Smooth muscle cell (in vitro differentiated cells): ENCODE data around the gene KLHL26. TPM values are rescaled to one million over a fixed set of nuclear protein-coding genes. Genes with fewer than 3 reads are reported as not detected.

ENCODE experiments used
- DNase-seq: peaks from one replicate; lab custom pipeline; 2025; ENCODE audit not compliant: unreplicated experiment; lab: John Stamatoyannopoulos, UW
- H2AFZ ChIP-seq: fragments of 200-600 bp; sonication (generic); 2 replicates; pipeline ENCODE4 v1.6.0; 2016; ENCODE audit warnings: antibody characterized with exemption, low read depth, mild to moderate bottlenecking
- H3F3A ChIP-seq: fragments of 200-600 bp; sonication (generic); 2 replicates; pipeline ENCODE4 v1.6.0; 2017; ENCODE audit warnings: antibody characterized with exemption, low read depth
- H3K27ac ChIP-seq: fragments of 200-600 bp; sonication (generic); 2 replicates; pipeline ENCODE4 v1.5.1; 2016; ENCODE audit warnings: low read depth, mild to moderate bottlenecking
- H3K27me3 ChIP-seq: fragments of 200-600 bp; sonication (generic); 2 replicates; pipeline ENCODE4 v1.6.1; 2016; ENCODE audit warnings: low read depth, mild to moderate bottlenecking
- H3K36me3 ChIP-seq: fragments of 200-600 bp; sonication (generic); 2 replicates; pipeline ENCODE4 v1.5.1; 2016; ENCODE audit warnings: low read depth
- H3K4me1 ChIP-seq: fragments of 200-600 bp; sonication (generic); 2 replicates; pipeline ENCODE4 v1.5.1; 2016; ENCODE audit warnings: low read depth
- H3K4me2 ChIP-seq: fragments of 200-600 bp; sonication (generic); 2 replicates; pipeline ENCODE4 v1.6.0; 2016; ENCODE audit warnings: mild to moderate bottlenecking
- H3K4me3 ChIP-seq: fragments of 200-600 bp; sonication (generic); 2 replicates; pipeline ENCODE4 v1.5.1; 2016; ENCODE audit warnings: mild to moderate bottlenecking
- H3K79me2 ChIP-seq: fragments of 200-600 bp; sonication (generic); 2 replicates; pipeline ENCODE4 v1.6.0; 2016; ENCODE audit warnings: low read depth, mild to moderate bottlenecking
- H3K9ac ChIP-seq: fragments of 200-600 bp; sonication (generic); 2 replicates; pipeline ENCODE4 v1.6.0; 2016; ENCODE audit warnings: low read depth
- H3K9me3 ChIP-seq: fragments of 200-600 bp; sonication (generic); replicated peaks from 2 replicates; pipeline ENCODE4 v1.5.1; 2016; ENCODE audit warnings: low read depth
- H4K20me1 ChIP-seq: fragments of 200-600 bp; sonication (generic); 2 replicates; pipeline ENCODE4 v1.6.0; 2016; ENCODE audit warnings: low read depth
- WGBS: methylation state at CpG from one replicate; pipeline ENCODE4 v1.1.7; 2016; ENCODE audit warnings: low lambda C conversion rate; 5-methylcytosine and 5-hydroxymethylcytosine counted together
- polyA plus RNA-seq: library from polyadenylated mRNA; unstranded; fragments of >200 nt; fragmentation: Nextera tagmentation; extraction: Ambion mirVana; gene quantifications from 2 replicates; pipeline ENCODE4 v1.2.1, GENCODE V29; 2016
- total RNA-seq: library from RNA; depleted of rRNA; stranded (reverse); fragments of >200 nt; gene quantifications from 2 replicates; pipeline ENCODE4 v1.2.3, GENCODE V29; 2014
- TF ChIP-seq, protein P1 (sequence below): fragments of 200-600 bp; sonication (generic); IDR thresholded peaks from 2 replicates; pipeline ENCODE4 v1.5.1; 2017; ENCODE audit warnings: borderline replicate concordance, mild to moderate bottlenecking, antibody characterized with exemption; ENCODE audit not compliant: insufficient read depth, poor library complexity, severe bottlenecking

The KLHL26 gene
- total and polyA plus RNA-seq, 2 experiments from 2014 or later, result 3.9 to 7.6 TPM

DNA sequence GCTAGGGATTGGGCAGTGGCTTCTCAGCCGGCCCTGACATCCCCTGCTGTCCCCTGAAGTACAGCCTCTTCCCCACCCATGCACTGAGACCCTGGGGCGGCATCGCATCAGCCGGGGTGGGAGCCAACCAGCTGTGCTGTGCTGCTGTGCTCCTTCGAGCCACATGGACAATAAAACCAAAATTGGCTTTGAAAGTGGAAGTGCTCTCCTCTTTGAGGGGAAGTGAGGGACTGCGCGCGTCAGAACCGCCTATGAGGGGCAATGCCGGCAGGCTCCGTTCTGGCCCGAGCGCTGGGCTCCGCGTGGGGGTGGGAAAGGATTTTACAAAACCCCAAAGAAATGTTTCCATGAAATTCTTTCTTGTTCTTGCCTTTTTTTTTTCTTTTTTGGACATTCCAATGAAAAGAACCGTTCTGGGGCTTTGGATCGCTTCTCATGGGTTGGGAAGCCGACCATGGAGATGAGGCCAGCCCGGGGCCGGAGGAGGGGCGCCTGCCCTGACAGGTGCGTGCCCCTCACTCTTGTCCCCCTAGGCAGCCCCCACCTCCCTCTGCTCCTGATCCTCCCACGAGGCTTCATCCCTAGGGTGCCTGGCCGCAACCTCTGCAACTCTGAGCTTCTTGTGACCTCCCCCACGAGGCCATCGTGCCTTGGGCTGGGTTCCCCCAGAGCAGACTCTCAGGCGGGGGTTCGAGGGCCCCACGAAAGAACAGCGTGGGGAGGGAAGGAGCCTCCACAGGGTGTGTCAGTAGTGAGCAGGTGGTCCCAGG is 22.6 kb downstream of the KLHL26 start:
- Histone ChIP-seq H4K20me1 (no peaks in the 10 kb centered on the region), H3K27me3 (no peaks in the 10 kb centered on the region), H3K27ac (peak overlapping the region; percentile 98), H3K4me1 (peaks cover 35% of the 10 kb centered on the region), H3F3A (peaks cover 23% of the 10 kb centered on the region), H2AFZ (no peak overlapping the region), H3K36me3 (no peaks in the 10 kb centered on the region), H3K79me2 (peaks cover 21% of the 10 kb centered on the region), H3K4me2 (peak overlapping the region; percentile 71), H3K4me3 (no peak overlapping the region), H3K9ac (peak overlapping the region; percentile 88), H3K9me3 (no peaks in the 10 kb centered on the region)
- TF ChIP-seq, protein P1, sequence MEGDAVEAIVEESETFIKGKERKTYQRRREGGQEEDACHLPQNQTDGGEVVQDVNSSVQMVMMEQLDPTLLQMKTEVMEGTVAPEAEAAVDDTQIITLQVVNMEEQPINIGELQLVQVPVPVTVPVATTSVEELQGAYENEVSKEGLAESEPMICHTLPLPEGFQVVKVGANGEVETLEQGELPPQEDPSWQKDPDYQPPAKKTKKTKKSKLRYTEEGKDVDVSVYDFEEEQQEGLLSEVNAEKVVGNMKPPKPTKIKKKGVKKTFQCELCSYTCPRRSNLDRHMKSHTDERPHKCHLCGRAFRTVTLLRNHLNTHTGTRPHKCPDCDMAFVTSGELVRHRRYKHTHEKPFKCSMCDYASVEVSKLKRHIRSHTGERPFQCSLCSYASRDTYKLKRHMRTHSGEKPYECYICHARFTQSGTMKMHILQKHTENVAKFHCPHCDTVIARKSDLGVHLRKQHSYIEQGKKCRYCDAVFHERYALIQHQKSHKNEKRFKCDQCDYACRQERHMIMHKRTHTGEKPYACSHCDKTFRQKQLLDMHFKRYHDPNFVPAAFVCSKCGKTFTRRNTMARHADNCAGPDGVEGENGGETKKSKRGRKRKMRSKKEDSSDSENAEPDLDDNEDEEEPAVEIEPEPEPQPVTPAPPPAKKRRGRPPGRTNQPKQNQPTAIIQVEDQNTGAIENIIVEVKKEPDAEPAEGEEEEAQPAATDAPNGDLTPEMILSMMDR, result no peak
- DNase-seq, result no peak
- WGBS, result 55% methylated on average over 30 of the region's 30 CpGs

DNA sequence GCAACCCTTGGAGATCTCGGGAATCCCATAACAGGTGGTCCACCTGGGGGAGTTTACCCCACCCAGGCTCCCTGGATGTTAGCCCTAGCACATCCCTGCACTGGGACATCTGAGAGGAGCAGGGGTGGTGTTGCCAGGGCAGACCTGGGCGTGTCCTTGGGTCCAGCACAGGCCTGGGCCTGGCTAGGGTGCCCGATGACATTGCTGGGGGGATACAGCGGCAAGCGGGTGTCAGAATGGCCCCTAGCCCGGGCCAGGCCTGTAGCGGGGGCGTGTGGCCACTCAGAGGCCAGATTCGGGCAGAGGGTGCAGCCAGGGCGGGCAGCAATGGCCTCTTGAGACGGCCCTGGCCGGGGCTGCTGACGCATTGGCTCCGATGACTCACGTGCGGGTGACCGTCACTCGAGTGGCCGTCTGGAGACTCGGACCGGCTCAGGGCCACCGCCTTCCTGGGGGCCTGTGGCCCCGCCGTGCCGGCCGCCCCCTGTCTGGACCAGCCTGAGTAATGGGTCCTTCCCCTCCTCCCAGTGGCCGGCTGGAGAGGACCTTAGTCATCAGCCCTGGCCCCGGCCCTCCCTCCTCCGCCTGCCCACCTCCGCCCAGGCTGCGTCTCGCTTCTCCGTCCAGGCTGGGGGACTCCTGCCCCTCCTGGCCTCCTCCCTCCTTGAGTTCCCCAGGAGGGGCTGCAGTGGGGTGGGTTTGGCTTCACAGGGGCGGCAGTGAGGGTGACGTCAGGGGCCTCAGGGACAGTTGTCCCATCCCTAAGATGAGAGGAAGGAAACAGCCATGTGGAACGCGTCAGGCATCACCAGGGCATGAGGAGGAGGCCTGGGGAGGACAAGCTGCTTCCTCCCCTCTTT is 23.5 kb downstream of the KLHL26 start:
- DNase-seq, result peak; percentile 66
- Histone ChIP-seq H3K9ac (peak overlapping the region; percentile 88), H3K79me2 (peaks cover 15% of the 10 kb centered on the region), H3K9me3 (no peaks in the 10 kb centered on the region), H3K4me3 (no peak overlapping the region), H3K27ac (peak overlapping the region; percentile 98), H3K4me1 (peaks cover 35% of the 10 kb centered on the region), H3K36me3 (no peaks in the 10 kb centered on the region), H3K4me2 (peak overlapping the region; percentile 71), H4K20me1 (no peaks in the 10 kb centered on the region), H3K27me3 (no peaks in the 10 kb centered on the region), H2AFZ (no peak overlapping the region), H3F3A (peaks cover 23% of the 10 kb centered on the region)
- 22% methylated on average over 27 of the region's 37 CpGs for WGBS
- TF ChIP-seq, protein P1, result no peak

DNA sequence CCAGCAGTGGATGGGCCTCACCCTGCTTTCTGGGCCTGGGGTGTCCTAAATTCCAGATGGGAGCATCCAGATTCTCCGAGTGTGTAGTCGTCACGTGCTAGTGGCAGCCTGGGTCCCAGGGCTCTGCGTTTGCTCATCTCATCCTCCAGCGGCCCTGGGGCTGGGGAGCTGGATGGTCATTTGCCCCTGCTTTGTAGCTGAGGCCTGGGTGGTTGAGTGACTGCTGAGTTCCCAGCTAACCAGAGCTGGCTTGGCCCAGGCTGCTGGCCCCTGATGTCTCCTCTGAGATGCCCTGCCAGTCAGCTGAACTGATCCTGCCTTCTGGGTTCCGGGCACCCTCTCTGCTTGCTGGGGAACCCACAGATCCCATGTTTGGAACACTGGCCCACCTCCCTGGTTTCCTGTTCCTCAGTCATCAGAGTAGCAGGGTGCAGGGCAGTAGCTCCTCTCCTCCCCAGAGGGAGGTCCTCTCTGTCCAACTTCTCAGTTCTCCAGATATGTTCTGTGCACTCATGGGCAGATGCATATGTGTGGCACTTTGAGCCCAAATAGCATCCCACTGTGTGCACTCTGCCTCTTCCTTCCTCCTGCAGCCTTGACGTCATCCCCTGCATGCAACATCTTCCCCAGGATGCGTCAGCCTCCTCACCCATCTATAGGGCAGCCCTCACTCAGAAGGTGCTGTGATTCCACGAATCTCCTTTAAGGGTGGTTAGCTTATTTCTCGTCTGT is 24.3 kb downstream of the KLHL26 start:
- peak overlapping the region; percentile 79 for H3K9ac ChIP-seq
- H3K27me3 ChIP-seq, result no peaks in the 10 kb centered on the region
- TF ChIP-seq, protein P1, result no peak
- no peak for DNase-seq
- peaks cover 14% of the 10 kb centered on the region for H3K79me2 ChIP-seq
- 68% methylated on average over 10 of the region's 10 CpGs for WGBS
- H3K4me3 ChIP-seq, result no peak overlapping the region
- no peaks in the 10 kb centered on the region for H3K36me3 ChIP-seq
- peak overlapping the region; percentile 98 for H3K27ac ChIP-seq
- H3K4me2 ChIP-seq, result peak overlapping the region; percentile 71
- peaks cover 23% of the 10 kb centered on the region for H3F3A ChIP-seq
- no peaks in the 10 kb centered on the region for H3K9me3 ChIP-seq
- peaks cover 35% of the 10 kb centered on the region for H3K4me1 ChIP-seq
- H4K20me1 ChIP-seq, result no peaks in the 10 kb centered on the region
- H2AFZ ChIP-seq, result no peak overlapping the region
